HepG2 (cell line): ENCODE results near the gene RASGRP4. TPM values are rescaled to one million over a fixed set of nuclear protein-coding genes. Genes with fewer than 3 reads are reported as not detected.
A peak's percentile ranks its signal among the peaks of the same experiment; 100 is the strongest.

Source experiments
- IKZF1 ChIP-seq: fragments of 450-650 bp; IDR thresholded peaks from 2 replicates; pipeline ENCODE4 v1.7.1; 2016
- KDM1A ChIP-seq: IDR thresholded peaks from 2 replicates; pipeline ENCODE4 v1.6.1; 2016; ENCODE audit warnings: missing compliant biosample characterization
- PLRG1 ChIP-seq: fragments of 450-650 bp; conservative IDR thresholded peaks from 2 replicates; pipeline ENCODE4 v1.6.1; 2016
- SMAD1 ChIP-seq: sonication (generic); formaldehyde crosslinking; IDR thresholded peaks from 2 replicates; pipeline ENCODE4 v1.4.0; 2020; ENCODE audit warnings: missing genetic modification reagents, low read depth, mild to moderate bottlenecking, borderline replicate concordance
- THAP7 ChIP-seq: sonication (generic); formaldehyde crosslinking; IDR thresholded peaks from 2 replicates; pipeline ENCODE4 v1.8.1; 2023; ENCODE audit warnings: mild to moderate bottlenecking, missing genetic modification reagents
- ZNF251 ChIP-seq: sonication (generic); formaldehyde crosslinking; IDR thresholded peaks from 2 replicates; pipeline ENCODE4 v1.9.0; 2021; ENCODE audit warnings: mild to moderate bottlenecking, missing genetic modification reagents
- ZNF629 ChIP-seq: sonication (generic); formaldehyde crosslinking; conservative IDR thresholded peaks from 2 replicates; pipeline ENCODE4 v1.5.0; 2020; ENCODE audit warnings: missing genetic modification reagents
- ZNF770 ChIP-seq: sonication (generic); formaldehyde crosslinking; IDR thresholded peaks from 2 replicates; pipeline ENCODE4 v1.5.0; 2020; ENCODE audit warnings: mild to moderate bottlenecking, missing genetic modification reagents
- ZSCAN30 ChIP-seq: sonication (generic); formaldehyde crosslinking; IDR thresholded peaks from 2 replicates; pipeline ENCODE4 v1.5.0; 2020; ENCODE audit warnings: mild to moderate bottlenecking, missing genetic modification reagents
- polyA plus RNA-seq, 8 experiments: library from polyadenylated mRNA; depleted of rRNA in 3 of 8; stranded (reverse) in 7 of 8; unstranded in 1 of 8; fragments of >200 nt; fragmentation: Illumina TruSeq in 4 of 8; extraction: Trizol in 4 of 8; gene quantifications; 2 replicates each; pipeline versions ENCODE4 v1.2.1 to v1.2.3, GENCODE V29; 2011 to 2016; ENCODE audit warnings: low read depth in 4 of 8, missing spikeins in 1 of 8, mixed read lengths in 1 of 8; ENCODE audit not compliant: insufficient read depth in 1 of 8
- total RNA-seq, 5 experiments: library from RNA; depleted of rRNA; stranded (reverse); fragments of >200 nt; fragmentation: Illumina TruSeq; extraction: Trizol; gene quantifications; 2 replicates each; pipeline ENCODE4 v1.2.3, GENCODE V29; 2016; ENCODE audit warnings: low read depth in 1 of 5
- TF ChIP-seq, protein P1 (sequence below): sonication (generic); formaldehyde crosslinking; IDR thresholded peaks from one replicate; pipeline ENCODE4 v1.5.1; 2020; ENCODE audit warnings: mild to moderate bottlenecking, missing genetic modification reagents; ENCODE audit errors: not compliant biosample characterization
- TF ChIP-seq, protein P2 (sequence below): sonication (generic); formaldehyde crosslinking; IDR thresholded peaks from 2 replicates; pipeline ENCODE4 v1.4.0; 2020; ENCODE audit warnings: missing genetic modification reagents, borderline replicate concordance
- TF ChIP-seq, protein P3 (sequence below): sonication (generic); formaldehyde crosslinking; IDR thresholded peaks from 2 replicates; pipeline ENCODE4 v1.9.0; 2021; ENCODE audit warnings: missing genetic modification reagents, borderline replicate concordance

RASGRP4 gene
- total and polyA plus RNA-seq, 2 of the 13 experiments (the other 11 are each of a cell fraction or from before 2014, with no cell fraction given), result not detected

- TF ChIP-seq, protein P1, sequence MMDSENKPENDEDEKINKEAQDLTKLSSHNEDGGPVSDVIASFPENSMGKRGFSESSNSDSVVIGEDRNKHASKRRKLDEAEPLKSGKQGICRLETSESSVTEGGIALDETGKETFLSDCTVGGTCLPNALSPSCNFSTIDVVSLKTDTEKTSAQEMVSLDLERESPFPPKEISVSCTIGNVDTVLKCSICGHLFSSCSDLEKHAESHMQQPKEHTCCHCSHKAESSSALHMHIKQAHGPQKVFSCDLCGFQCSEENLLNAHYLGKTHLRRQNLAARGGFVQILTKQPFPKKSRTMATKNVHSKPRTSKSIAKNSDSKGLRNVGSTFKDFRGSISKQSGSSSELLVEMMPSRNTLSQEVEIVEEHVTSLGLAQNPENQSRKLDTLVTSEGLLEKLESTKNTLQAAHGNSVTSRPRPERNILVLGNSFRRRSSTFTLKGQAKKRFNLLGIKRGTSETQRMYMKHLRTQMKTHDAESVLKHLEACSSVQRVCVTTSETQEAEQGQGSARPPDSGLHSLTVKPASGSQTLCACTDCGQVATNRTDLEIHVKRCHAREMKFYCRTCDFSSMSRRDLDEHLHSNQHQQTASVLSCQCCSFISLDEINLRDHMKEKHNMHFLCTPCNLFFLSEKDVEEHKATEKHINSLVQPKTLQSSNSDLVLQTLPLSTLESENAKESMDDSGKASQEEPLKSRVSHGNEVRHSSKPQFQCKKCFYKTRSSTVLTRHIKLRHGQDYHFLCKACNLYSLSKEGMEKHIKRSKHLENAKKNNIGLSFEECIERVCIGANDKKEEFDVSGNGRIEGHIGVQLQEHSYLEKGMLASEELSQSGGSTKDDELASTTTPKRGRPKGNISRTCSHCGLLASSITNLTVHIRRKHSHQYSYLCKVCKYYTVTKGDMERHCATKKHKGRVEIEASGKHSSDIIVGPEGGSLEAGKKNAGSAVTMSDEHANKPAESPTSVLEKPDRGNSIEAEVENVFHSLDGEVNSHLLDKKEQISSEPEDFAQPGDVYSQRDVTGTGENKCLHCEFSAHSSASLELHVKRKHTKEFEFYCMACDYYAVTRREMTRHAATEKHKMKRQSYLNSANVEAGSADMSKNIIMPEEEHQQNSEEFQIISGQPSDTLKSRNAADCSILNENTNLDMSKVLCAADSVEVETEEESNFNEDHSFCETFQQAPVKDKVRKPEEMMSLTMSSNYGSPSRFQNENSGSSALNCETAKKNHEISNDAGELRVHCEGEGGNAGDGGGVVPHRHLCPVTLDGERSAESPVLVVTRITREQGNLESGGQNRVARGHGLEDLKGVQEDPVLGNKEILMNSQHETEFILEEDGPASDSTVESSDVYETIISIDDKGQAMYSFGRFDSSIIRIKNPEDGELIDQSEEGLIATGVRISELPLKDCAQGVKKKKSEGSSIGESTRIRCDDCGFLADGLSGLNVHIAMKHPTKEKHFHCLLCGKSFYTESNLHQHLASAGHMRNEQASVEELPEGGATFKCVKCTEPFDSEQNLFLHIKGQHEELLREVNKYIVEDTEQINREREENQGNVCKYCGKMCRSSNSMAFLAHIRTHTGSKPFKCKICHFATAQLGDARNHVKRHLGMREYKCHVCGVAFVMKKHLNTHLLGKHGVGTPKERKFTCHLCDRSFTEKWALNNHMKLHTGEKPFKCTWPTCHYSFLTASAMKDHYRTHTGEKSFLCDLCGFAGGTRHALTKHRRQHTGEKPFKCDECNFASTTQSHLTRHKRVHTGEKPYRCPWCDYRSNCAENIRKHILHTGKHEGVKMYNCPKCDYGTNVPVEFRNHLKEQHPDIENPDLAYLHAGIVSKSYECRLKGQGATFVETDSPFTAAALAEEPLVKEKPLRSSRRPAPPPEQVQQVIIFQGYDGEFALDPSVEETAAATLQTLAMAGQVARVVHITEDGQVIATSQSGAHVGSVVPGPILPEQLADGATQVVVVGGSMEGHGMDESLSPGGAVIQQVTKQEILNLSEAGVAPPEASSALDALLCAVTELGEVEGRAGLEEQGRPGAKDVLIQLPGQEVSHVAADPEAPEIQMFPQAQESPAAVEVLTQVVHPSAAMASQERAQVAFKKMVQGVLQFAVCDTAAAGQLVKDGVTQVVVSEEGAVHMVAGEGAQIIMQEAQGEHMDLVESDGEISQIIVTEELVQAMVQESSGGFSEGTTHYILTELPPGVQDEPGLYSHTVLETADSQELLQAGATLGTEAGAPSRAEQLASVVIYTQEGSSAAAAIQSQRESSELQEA, result peak; percentile 44
- TF ChIP-seq THAP7 (CRISPR knock-in tag), result peak; percentile 84; the same call in 1 of the 2 replicates
- TF ChIP-seq, protein P2, sequence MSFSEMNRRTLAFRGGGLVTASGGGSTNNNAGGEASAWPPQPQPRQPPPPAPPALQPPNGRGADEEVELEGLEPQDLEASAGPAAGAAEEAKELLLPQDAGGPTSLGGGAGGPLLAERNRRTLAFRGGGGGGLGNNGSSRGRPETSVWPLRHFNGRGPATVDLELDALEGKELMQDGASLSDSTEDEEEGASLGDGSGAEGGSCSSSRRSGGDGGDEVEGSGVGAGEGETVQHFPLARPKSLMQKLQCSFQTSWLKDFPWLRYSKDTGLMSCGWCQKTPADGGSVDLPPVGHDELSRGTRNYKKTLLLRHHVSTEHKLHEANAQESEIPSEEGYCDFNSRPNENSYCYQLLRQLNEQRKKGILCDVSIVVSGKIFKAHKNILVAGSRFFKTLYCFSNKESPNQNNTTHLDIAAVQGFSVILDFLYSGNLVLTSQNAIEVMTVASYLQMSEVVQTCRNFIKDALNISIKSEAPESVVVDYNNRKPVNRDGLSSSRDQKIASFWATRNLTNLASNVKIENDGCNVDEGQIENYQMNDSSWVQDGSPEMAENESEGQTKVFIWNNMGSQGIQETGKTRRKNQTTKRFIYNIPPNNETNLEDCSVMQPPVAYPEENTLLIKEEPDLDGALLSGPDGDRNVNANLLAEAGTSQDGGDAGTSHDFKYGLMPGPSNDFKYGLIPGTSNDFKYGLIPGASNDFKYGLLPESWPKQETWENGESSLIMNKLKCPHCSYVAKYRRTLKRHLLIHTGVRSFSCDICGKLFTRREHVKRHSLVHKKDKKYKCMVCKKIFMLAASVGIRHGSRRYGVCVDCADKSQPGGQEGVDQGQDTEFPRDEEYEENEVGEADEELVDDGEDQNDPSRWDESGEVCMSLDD, result 0 out of 2 replicates have a peak, but pooled peaks have one; percentile 45
- TF ChIP-seq KDM1A (CRISPR knock-in tag), result 0 out of 2 replicates have a peak, but pooled peaks have one; percentile 49
- TF ChIP-seq SMAD1 (CRISPR knock-in tag), result no peak; the same call in 1 of the 2 replicates
- 0 out of 2 replicates have a peak, but pooled peaks have one; percentile 18 for TF ChIP-seq ZNF629 (CRISPR knock-in tag)
- TF ChIP-seq IKZF1, result no peak
- TF ChIP-seq ZSCAN30 (CRISPR knock-in tag), result 0 out of 2 replicates have a peak, but pooled peaks have one; percentile 4
- TF ChIP-seq ZNF770 (CRISPR knock-in tag), result no peak
- TF ChIP-seq PLRG1, result no peak
- TF ChIP-seq, protein P3, sequence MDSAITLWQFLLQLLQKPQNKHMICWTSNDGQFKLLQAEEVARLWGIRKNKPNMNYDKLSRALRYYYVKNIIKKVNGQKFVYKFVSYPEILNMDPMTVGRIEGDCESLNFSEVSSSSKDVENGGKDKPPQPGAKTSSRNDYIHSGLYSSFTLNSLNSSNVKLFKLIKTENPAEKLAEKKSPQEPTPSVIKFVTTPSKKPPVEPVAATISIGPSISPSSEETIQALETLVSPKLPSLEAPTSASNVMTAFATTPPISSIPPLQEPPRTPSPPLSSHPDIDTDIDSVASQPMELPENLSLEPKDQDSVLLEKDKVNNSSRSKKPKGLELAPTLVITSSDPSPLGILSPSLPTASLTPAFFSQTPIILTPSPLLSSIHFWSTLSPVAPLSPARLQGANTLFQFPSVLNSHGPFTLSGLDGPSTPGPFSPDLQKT (CRISPR knock-in tag), result no peak
- TF ChIP-seq ZNF251, result no peak
Measured at GRCh38 chr19:38374332-38375097, 51.5 kb downstream of the RASGRP4 start, which contains the start of gene PSMD8 (continued).
